SK-N-SH (cell line): ENCODE data around the gene ADGRL3.
A peak's percentile ranks its signal among the peaks of the same experiment; 100 is the strongest.

Experiments
- ELF1 ChIP-seq: IDR thresholded peaks from 2 replicates; pipeline ENCODE4 v1.4.0; 2012
- EP300 ChIP-seq, 2 experiments: IDR thresholded peaks; 2 replicates each; pipeline versions ENCODE4 v1.4.0 to v1.6.1; 2012; ENCODE audit warnings: borderline replicate concordance in 1 of 2, low read depth in 1 of 2, low read length in 1 of 2
- FOSL2 ChIP-seq: IDR thresholded peaks from 2 replicates; pipeline ENCODE4 v1.4.0; 2012; ENCODE audit warnings: low read depth, mild to moderate bottlenecking, moderate library complexity, borderline replicate concordance
- GABPA ChIP-seq: IDR thresholded peaks from 2 replicates; pipeline ENCODE4 v1.4.0; 2012; ENCODE audit warnings: low read depth, mild to moderate bottlenecking
- JUND ChIP-seq: IDR thresholded peaks from 2 replicates; pipeline ENCODE4 v1.4.0; 2012
- NFIC ChIP-seq: IDR thresholded peaks from 2 replicates; pipeline ENCODE4 v1.4.0; 2012; ENCODE audit warnings: borderline replicate concordance
- PBX3 ChIP-seq: IDR thresholded peaks from 2 replicates; pipeline ENCODE4; 2012
- RFX5 ChIP-seq: IDR thresholded peaks from 2 replicates; pipeline ENCODE4 v1.6.1; 2012; ENCODE audit warnings: mild to moderate bottlenecking, improper control_type of control experiment, low read length
- RXRA ChIP-seq: IDR thresholded peaks from 2 replicates; pipeline ENCODE4 v1.4.0; 2012; ENCODE audit warnings: low read depth, mild to moderate bottlenecking, borderline replicate concordance
- TEAD4 ChIP-seq: IDR thresholded peaks from 2 replicates; pipeline ENCODE4 v1.4.0; 2012; ENCODE audit warnings: mild to moderate bottlenecking, borderline replicate concordance; ENCODE audit not compliant: insufficient read depth
- TF ChIP-seq, protein P1 (sequence below): fragments of 200-600 bp; sonication (generic); IDR thresholded peaks from 2 replicates; pipeline ENCODE4 v1.6.1; 2017; ENCODE audit warnings: antibody characterized with exemption, mild to moderate bottlenecking, moderate library complexity

DNA sequence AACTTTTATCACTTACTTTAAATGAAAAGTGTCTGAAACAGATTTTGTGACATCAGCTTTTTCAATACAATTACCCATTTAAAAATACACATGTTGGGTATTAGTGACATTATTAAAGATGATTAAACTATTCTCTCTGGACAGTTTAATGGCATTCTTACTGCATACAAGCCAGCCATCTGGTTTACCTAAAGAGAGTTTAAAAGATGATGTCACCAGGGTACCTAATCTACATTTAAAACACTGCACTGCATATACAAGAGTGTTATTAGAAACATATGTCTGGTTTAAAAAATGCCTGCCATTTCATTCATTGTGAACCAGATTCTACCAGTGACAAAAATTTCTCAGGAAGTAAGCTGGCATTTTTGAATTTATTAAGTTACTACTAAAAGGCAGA lies 919.1 kb downstream of the ADGRL3 start:
- peak; percentile 60; the same call in 1 of the 2 replicates for TF ChIP-seq NFIC
- TF ChIP-seq, protein P1, sequence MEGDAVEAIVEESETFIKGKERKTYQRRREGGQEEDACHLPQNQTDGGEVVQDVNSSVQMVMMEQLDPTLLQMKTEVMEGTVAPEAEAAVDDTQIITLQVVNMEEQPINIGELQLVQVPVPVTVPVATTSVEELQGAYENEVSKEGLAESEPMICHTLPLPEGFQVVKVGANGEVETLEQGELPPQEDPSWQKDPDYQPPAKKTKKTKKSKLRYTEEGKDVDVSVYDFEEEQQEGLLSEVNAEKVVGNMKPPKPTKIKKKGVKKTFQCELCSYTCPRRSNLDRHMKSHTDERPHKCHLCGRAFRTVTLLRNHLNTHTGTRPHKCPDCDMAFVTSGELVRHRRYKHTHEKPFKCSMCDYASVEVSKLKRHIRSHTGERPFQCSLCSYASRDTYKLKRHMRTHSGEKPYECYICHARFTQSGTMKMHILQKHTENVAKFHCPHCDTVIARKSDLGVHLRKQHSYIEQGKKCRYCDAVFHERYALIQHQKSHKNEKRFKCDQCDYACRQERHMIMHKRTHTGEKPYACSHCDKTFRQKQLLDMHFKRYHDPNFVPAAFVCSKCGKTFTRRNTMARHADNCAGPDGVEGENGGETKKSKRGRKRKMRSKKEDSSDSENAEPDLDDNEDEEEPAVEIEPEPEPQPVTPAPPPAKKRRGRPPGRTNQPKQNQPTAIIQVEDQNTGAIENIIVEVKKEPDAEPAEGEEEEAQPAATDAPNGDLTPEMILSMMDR: no peak
- TF ChIP-seq RXRA: peak; percentile 40; the same call in 1 of the 2 replicates
- TF ChIP-seq JUND: peak; percentile 75
- TF ChIP-seq RFX5: no peak
- peak; percentile 90 for TF ChIP-seq PBX3
- TF ChIP-seq GABPA: no peak
- TF ChIP-seq EP300 (IDR thresholded peaks at IDR 0.05; ENCODE audit: borderline replicate concordance in 1 of 2, low read depth in 1 of 2, low read length in 1 of 2): peak; percentile 86 to 90
- no peak for TF ChIP-seq ELF1
- peak; percentile 90 for TF ChIP-seq TEAD4
- peak; percentile 41; the same call in 1 of the 2 replicates for TF ChIP-seq FOSL2
